GM06990 (cell line): ENCODE measurements around the gene GPATCH2L.
A peak's percentile ranks its signal among the peaks of the same experiment; 100 is the strongest.

Experiments
- DNase-seq: peaks from one replicate; pipeline ENCODE4 v3.0.0-alpha.2; 2011; ENCODE audit not compliant: insufficient read length; ENCODE audit errors: extremely low read depth
- H3K27me3 ChIP-seq: replicated peaks from 2 replicates; pipeline ENCODE4 v1.6.0; 2011; ENCODE audit warnings: low read length; ENCODE audit not compliant: control insufficient read depth, insufficient read depth
- H3K36me3 ChIP-seq: 2 replicates; pipeline ENCODE4 v1.5.1; 2011; ENCODE audit warnings: low read length; ENCODE audit not compliant: control insufficient read depth, insufficient read depth
- H3K4me3 ChIP-seq: replicated peaks from 2 replicates; pipeline ENCODE4 v1.5.1; 2011; ENCODE audit warnings: low read depth, mild to moderate bottlenecking, control low read depth, low read length
- CTCF ChIP-seq: IDR thresholded peaks from 2 replicates; pipeline ENCODE4 v1.5.1; 2011; ENCODE audit warnings: low read length, control low read depth, mild to moderate bottlenecking, inconsistent platforms; ENCODE audit not compliant: insufficient read depth, poor library complexity, severe bottlenecking

Gene GPATCH2L

GRCh38 chr14:76138758-76139723 lies 12.7 kb upstream of the GPATCH2L start:
- no peak for DNase-seq
- Histone ChIP-seq H3K36me3 (no peaks in the 10 kb centered on the region), H3K4me3 (no peak overlapping the region), H3K27me3 (peaks cover 1% of the 10 kb centered on the region)
- no peak for TF ChIP-seq CTCF

GRCh38 chr14:76143642-76144041 lies 8.1 kb upstream of the GPATCH2L start:
- DNase-seq = no peak
- Histone ChIP-seq H3K36me3 (no peaks in the 10 kb centered on the region), H3K27me3 (peaks cover 1% of the 10 kb centered on the region), H3K4me3 (no peak overlapping the region)
- TF ChIP-seq CTCF = no peak

GRCh38 chr14:76146976-76147375 lies 4.7 kb upstream of the GPATCH2L start:
- Histone ChIP-seq H3K4me3 (no peak overlapping the region), H3K27me3 (no peaks in the 10 kb centered on the region), H3K36me3 (no peaks in the 10 kb centered on the region)
- no peak for TF ChIP-seq CTCF
- DNase-seq = no peak

- DNase-seq = no peak
- H3K27me3 ChIP-seq = no peaks in the 10 kb centered on the region
- TF ChIP-seq CTCF = no peak
Observed at GRCh38 chr14:76149196-76149595, 2.5 kb upstream of the GPATCH2L start.

GRCh38 chr14:76152333-76152681 lies 585 bp downstream of the GPATCH2L start:
- no peak for TF ChIP-seq CTCF
- Histone ChIP-seq H3K36me3 (peaks cover 6% of the 10 kb centered on the region), H3K27me3 (no peaks in the 10 kb centered on the region), H3K4me3 (peak overlapping the region; percentile 97)
- DNase-seq = peak; percentile 72

More at GRCh38 chr14:76149196-76149595, 2.5 kb upstream of the GPATCH2L start:
- no peak overlapping the region for H3K4me3 ChIP-seq
- H3K36me3 ChIP-seq = no peaks in the 10 kb centered on the region

- peaks cover 6% of the 10 kb centered on the region for H3K36me3 ChIP-seq
- H3K27me3 ChIP-seq = no peaks in the 10 kb centered on the region
- DNase-seq = no peak
- peak overlapping the region; percentile 4; the same call in 1 of the 2 replicates for H3K4me3 ChIP-seq
- TF ChIP-seq CTCF = no peak
Observed at GRCh38 chr14:76153919-76154318, 2.2 kb downstream of the GPATCH2L start.
